ENCODE results near the gene P2RX4.

DNA sequence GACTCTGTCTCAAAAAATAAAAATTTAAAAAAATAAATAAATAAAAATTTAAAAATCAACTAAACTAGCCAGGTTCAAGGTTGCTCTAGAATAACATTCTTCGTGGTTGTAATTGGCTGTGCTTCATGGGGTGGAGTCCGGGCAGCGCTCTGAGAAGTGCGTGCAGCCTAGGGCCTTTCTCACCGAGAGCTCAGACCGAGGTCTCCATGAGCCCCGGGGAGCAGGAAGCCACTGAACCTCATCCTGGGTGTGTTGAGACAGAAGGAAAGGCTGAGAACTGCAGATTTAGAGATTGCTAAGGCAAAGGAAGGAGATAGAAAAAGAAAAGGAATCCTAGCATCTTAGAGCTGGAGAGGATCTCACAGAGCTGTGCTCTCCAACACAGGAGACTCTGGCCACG is 14.7 kb downstream of the P2RX4 start:
- TF ChIP-seq, protein P1, sequence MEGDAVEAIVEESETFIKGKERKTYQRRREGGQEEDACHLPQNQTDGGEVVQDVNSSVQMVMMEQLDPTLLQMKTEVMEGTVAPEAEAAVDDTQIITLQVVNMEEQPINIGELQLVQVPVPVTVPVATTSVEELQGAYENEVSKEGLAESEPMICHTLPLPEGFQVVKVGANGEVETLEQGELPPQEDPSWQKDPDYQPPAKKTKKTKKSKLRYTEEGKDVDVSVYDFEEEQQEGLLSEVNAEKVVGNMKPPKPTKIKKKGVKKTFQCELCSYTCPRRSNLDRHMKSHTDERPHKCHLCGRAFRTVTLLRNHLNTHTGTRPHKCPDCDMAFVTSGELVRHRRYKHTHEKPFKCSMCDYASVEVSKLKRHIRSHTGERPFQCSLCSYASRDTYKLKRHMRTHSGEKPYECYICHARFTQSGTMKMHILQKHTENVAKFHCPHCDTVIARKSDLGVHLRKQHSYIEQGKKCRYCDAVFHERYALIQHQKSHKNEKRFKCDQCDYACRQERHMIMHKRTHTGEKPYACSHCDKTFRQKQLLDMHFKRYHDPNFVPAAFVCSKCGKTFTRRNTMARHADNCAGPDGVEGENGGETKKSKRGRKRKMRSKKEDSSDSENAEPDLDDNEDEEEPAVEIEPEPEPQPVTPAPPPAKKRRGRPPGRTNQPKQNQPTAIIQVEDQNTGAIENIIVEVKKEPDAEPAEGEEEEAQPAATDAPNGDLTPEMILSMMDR (IDR thresholded peaks at IDR 0.05; ENCODE audit: low read depth, low read length, missing input control): no peak
- TF ChIP-seq SP1 (IDR thresholded peaks at IDR 0.05): no peak
- no peak for TF ChIP-seq REST (IDR thresholded peaks at IDR 0.05)
- TF ChIP-seq, protein P2, sequence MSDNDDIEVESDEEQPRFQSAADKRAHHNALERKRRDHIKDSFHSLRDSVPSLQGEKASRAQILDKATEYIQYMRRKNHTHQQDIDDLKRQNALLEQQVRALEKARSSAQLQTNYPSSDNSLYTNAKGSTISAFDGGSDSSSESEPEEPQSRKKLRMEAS (IDR thresholded peaks at IDR 0.05): no peak
- TF ChIP-seq, protein P3, sequence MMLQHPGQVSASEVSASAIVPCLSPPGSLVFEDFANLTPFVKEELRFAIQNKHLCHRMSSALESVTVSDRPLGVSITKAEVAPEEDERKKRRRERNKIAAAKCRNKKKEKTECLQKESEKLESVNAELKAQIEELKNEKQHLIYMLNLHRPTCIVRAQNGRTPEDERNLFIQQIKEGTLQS (IDR thresholded peaks at IDR 0.05): no peak
- TF ChIP-seq YY1 (IDR thresholded peaks at IDR 0.05): no peak
- TF ChIP-seq TAF1 (conservative IDR thresholded peaks at IDR 0.05): no peak
- no peak for TF ChIP-seq JUND (IDR thresholded peaks at IDR 0.05)

Measured in liver (tissue), 3 donors.